ENCODE data around the gene DDX5. TPM values are rescaled to one million over a fixed set of nuclear protein-coding genes. Genes with fewer than 3 reads are reported as not detected.

The DDX5 gene
- total and polyA plus RNA-seq, 2 of the 4 experiments (the other 2 are of a cell fraction): 253 to 781 TPM

- no TSS peak for BruUV-seq (replicated peaks)
- H3K56ac ChIP-seq (ENCODE audit: extremely low read depth, insufficient read depth, low read length): no peak overlapping the region
- no peak overlapping the region for H3K9ac ChIP-seq (ENCODE audit: low read depth, low read length)
- no peak overlapping the region for H2BK15ac ChIP-seq (ENCODE audit: low read depth, low read length)
- no peak overlapping the region for H2BK20ac ChIP-seq (ENCODE audit: low read depth, low read length)
- no peak overlapping the region for H4K8ac ChIP-seq (ENCODE audit: low read depth in 2 of 2, low read length in 2 of 2)
- H3K23ac ChIP-seq (ENCODE audit: low read depth, low read length): no peak overlapping the region
- no peak overlapping the region for H3K4ac ChIP-seq (ENCODE audit: low read depth, low read length)
- H3K9me1 ChIP-seq (ENCODE audit: insufficient read depth, low read length): no peaks in the 10 kb centered on the region
- H3K4me3 ChIP-seq (ENCODE audit: insufficient read depth, low read depth, low read length): no peak overlapping the region
- in situ Hi-C loops (cut with MboI; ENCODE audit: low sequenced_read_pairs) (no loop called here), dilution Hi-C loops (cut with HindIII; ENCODE audit: low sequenced_read_pairs, unreplicated experiment) (no loop called here), intact Hi-C loops (cut with micrococcal nuclease) (no loop called here)
- DNase-seq (no peak), ATAC-seq (ENCODE audit: low read depth) (no peak)
- H4K5ac ChIP-seq (ENCODE audit: low read depth, low read length): no peak overlapping the region
- CTCF ChIA-PET: no interaction called here
- peaks cover 3% of the 10 kb centered on the region; the same call in 1 of the 2 replicates for H4K20me1 ChIP-seq (ENCODE audit: insufficient read depth, low read length)
- no peak overlapping the region for H4K91ac ChIP-seq (ENCODE audit: insufficient read depth, low read depth, low read length)
- no peak overlapping the region for H3K14ac ChIP-seq (replicated peaks; ENCODE audit: low read depth, low read length)
- no peaks in the 10 kb centered on the region for H3K4me1 ChIP-seq (ENCODE audit: control insufficient read depth, insufficient read depth, low read length)
- no peak overlapping the region for H3K18ac ChIP-seq (ENCODE audit: low read depth, low read length)
- peaks cover 19 to 27% of the 10 kb centered on the region in 2 experiments for H3K79me1 ChIP-seq (ENCODE audit: low read depth in 1 of 2, low read length in 2 of 2)
- H3K36me3 ChIP-seq (ENCODE audit: control insufficient read depth, insufficient read depth, low read length): peaks cover 32% of the 10 kb centered on the region
- no peak overlapping the region for H2AK9ac ChIP-seq (replicated peaks; ENCODE audit: low read depth, low read length, poor library complexity)
- H2AFZ ChIP-seq (replicated peaks; ENCODE audit: low read length, poor library complexity): no peak overlapping the region
- no peaks in the 10 kb centered on the region for H3K9me3 ChIP-seq (ENCODE audit: control insufficient read depth, insufficient read depth, low read length)
- TF ChIP-seq RFX5 (IDR thresholded peaks at IDR 0.05; ENCODE audit: low read depth, low read length): no peak
- no peak for TF ChIP-seq CEBPB (IDR thresholded peaks at IDR 0.05; ENCODE audit: low read depth, low read length)
- no peak for TF ChIP-seq MXI1 (IDR thresholded peaks at IDR 0.05; ENCODE audit: borderline replicate concordance, low read depth, low read length)
- no peak for TF ChIP-seq RAD21 (IDR thresholded peaks at IDR 0.05; ENCODE audit: low read length)
- no peak for TF ChIP-seq FOS (IDR thresholded peaks at IDR 0.05; ENCODE audit: low read depth, low read length)
- TF ChIP-seq USF2 (IDR thresholded peaks at IDR 0.05; ENCODE audit: low read depth, low read length): no peak
- TF ChIP-seq BHLHE40 (IDR thresholded peaks at IDR 0.05; ENCODE audit: low read depth, low read length): no peak
- TF ChIP-seq RCOR1 (IDR thresholded peaks at IDR 0.05; ENCODE audit: insufficient replicate concordance, low read length): no peak
- no peak for TF ChIP-seq CTCF (conservative IDR thresholded peaks at IDR 0.05; ENCODE audit: low read depth, low read length)
- TF ChIP-seq MAZ (IDR thresholded peaks at IDR 0.05; ENCODE audit: borderline replicate concordance, low read depth, low read length): no peak
- no peak for TF ChIP-seq NFE2L2 (IDR thresholded peaks at IDR 0.05; ENCODE audit: low read depth, low read length)
- TF ChIP-seq ELK1 (IDR thresholded peaks at IDR 0.05; ENCODE audit: borderline replicate concordance, low read depth, low read length): no peak
- TF ChIP-seq CHD1 (IDR thresholded peaks at IDR 0.05; ENCODE audit: low read depth, low read length): no peak
- no peak for TF ChIP-seq SMC3 (IDR thresholded peaks at IDR 0.05; ENCODE audit: low read depth, low read length)
- no peak for TF ChIP-seq MAFK (IDR thresholded peaks at IDR 0.05; ENCODE audit: low read depth, low read length)
- H2BK120ac ChIP-seq (ENCODE audit: low read depth, low read length): no peak overlapping the region
- POLR2A ChIA-PET (ENCODE audit: unreplicated experiment): interaction anchor here (1.3 kb wide), 1 partner anchor 10 kb away, joined by 3 read pairs; no protein-coding TSS in a partner anchor
- 80% methylated on average over 1 of the region's 2 CpGs; no CpG with 5 or more reads in 1 of the 2 experiments for WGBS, 2 experiments (ENCODE audit: extremely low coverage in 2 of 2, insufficient read length in 1 of 2)
- no peak overlapping the region for H2BK5ac ChIP-seq (ENCODE audit: low read depth, low read length, poor library complexity, severe bottlenecking)
- no peak overlapping the region for H2AK5ac ChIP-seq (ENCODE audit: low read depth, low read length)
- H3K4me2 ChIP-seq (ENCODE audit: low read depth, low read length): no peak overlapping the region
- no peaks in the 10 kb centered on the region for H3K27me3 ChIP-seq (ENCODE audit: control insufficient read depth, insufficient read depth, low read length)
- no peak overlapping the region for H3K27ac ChIP-seq (ENCODE audit: insufficient read depth, low read length)
These were observed 9.3 kb upstream of the DDX5 start for GRCh38 chr17:64515419-64515818.

Measured in IMR-90 (cell line).